ENCODE measurements around the gene TRMT2A. TPM values are rescaled to one million over a fixed set of nuclear protein-coding genes. Genes with fewer than 3 reads are reported as not detected.
A peak's percentile ranks its signal among the peaks of the same experiment; 100 is the strongest.

Gene TRMT2A
- total and polyA plus RNA-seq, 2 donors from 2014 or later, result 37.3 to 50.0 TPM

DNA sequence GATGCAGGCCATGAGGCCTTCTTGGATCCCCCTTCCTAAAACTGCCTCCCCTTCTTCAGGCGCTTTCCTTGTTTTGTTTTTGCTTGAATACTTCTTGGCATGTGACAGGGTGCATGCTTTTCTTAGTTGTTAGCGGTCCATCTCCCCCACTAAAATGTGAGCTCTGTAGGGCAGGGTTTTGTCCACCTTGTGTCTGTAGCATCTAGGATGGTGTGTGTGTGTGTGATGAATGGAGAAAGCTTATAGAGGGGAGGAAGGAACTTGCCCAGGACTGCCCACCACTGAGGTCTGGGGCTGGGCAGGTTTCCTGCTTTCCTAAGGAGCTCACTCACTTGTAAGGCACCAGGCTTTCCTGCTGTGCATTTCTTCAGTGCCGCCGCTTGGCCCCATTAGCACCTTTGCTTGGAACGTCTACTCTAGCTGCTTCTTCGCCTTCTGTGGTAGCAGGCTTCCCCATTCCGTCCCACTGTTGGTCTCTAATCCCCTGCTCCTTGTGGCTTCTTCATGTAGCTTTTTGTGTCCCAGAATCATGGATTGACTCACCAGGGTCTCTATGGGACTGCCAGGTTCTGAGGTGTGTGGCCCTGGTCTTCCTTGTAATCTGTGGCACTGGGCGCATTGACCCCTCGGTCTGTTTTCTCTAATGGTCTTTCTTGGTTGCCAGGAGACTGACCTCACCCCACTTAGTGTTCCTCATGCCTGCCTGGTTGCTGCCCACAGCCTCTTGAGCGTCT is 33.7 kb downstream of the TRMT2A start:
- H3K9ac ChIP-seq (ENCODE audit: low read length in 3 of 3), result no peak overlapping the region

GRCh38 chr22:20080776-20081654 is 36.0 kb downstream of the TRMT2A start:
- DNase-seq (peak; percentile 51 to 77 (median 74)), FAIRE-seq (no peak)
- no peak for TF ChIP-seq CTCF (IDR thresholded peaks at IDR 0.05; ENCODE audit: borderline replicate concordance, extremely low read depth, insufficient read depth)
- Histone ChIP-seq H3K9ac (ENCODE audit: low read length in 3 of 3) (peak overlapping the region; percentile 68 to 98 (median 82)), H3K9me3 (ENCODE audit: control insufficient read depth in 2 of 3, insufficient read depth in 1 of 3, low read length in 3 of 3) (no peaks in the 10 kb centered on the region), H3K36me3 (ENCODE audit: control insufficient read depth in 2 of 3, insufficient read depth in 3 of 3, low read length in 3 of 3) (peaks cover 0 to 6% (median 3%) of the 10 kb centered on the region in 3 donors), H3K4me3 (ENCODE audit: low read length in 3 of 3) (peak overlapping the region; percentile 75 to 98 (median 92)), H3K4me1 (ENCODE audit: control insufficient read depth in 2 of 3, insufficient read depth in 2 of 3, low read depth in 1 of 3, low read length in 3 of 3) (peaks cover 0 to 30% (median 22%) of the 10 kb centered on the region in 3 donors), H3K27me3 (ENCODE audit: control insufficient read depth, insufficient read depth, low read length) (no peaks in the 10 kb centered on the region), H3K27ac (ENCODE audit: low read depth in 2 of 2, low read length in 2 of 2) (peak overlapping the region; percentile 39 to 75)
- intact Hi-C loops (cut with DNase I), result no loop called here

More for the DNA sequence above, 33.7 kb downstream of the TRMT2A start:
- intact Hi-C loops (cut with DNase I), result no loop called here
- H3K27me3 ChIP-seq (ENCODE audit: control insufficient read depth, insufficient read depth, low read length), result no peaks in the 10 kb centered on the region
- no peak overlapping the region for H3K4me3 ChIP-seq (ENCODE audit: low read length in 3 of 3)
- no peak for TF ChIP-seq CTCF (IDR thresholded peaks at IDR 0.05; ENCODE audit: borderline replicate concordance, extremely low read depth, insufficient read depth)
- peak overlapping the region in 1 of 2 donors; percentile 15 for H3K27ac ChIP-seq (ENCODE audit: low read depth in 2 of 2, low read length in 2 of 2)
- peak in 1 of 5 donors; percentile 29 for DNase-seq
- no peaks in the 10 kb centered on the region for H3K9me3 ChIP-seq (ENCODE audit: control insufficient read depth in 2 of 3, insufficient read depth in 1 of 3, low read length in 3 of 3)
- peaks cover 4 to 22% (median 21%) of the 10 kb centered on the region in 3 donors for H3K36me3 ChIP-seq (ENCODE audit: control insufficient read depth in 2 of 3, insufficient read depth in 3 of 3, low read length in 3 of 3)
- peaks cover 0 to 30% (median 22%) of the 10 kb centered on the region in 3 donors for H3K4me1 ChIP-seq (ENCODE audit: control insufficient read depth in 2 of 3, insufficient read depth in 2 of 3, low read depth in 1 of 3, low read length in 3 of 3)
- FAIRE-seq, result no peak

GRCh38 chr22:20080445-20080775 is 36.6 kb downstream of the TRMT2A start:
- DNase-seq (peak in 4 of 5 donors; percentile 60 to 88 (median 82)), FAIRE-seq (no peak)
- H3K9ac ChIP-seq (ENCODE audit: low read length in 3 of 3), result peak overlapping the region; percentile 68 to 98 (median 82)
- peak overlapping the region; percentile 75 to 98 (median 92) for H3K4me3 ChIP-seq (ENCODE audit: low read length in 3 of 3)
- H3K36me3 ChIP-seq (ENCODE audit: control insufficient read depth in 2 of 3, insufficient read depth in 3 of 3, low read length in 3 of 3), result no peaks in the 10 kb centered on the region
- no peaks in the 10 kb centered on the region for H3K9me3 ChIP-seq (ENCODE audit: control insufficient read depth in 2 of 3, insufficient read depth in 1 of 3, low read length in 3 of 3)
- peak overlapping the region; percentile 39 to 75 for H3K27ac ChIP-seq (ENCODE audit: low read depth in 2 of 2, low read length in 2 of 2)
- peaks cover 0 to 30% (median 22%) of the 10 kb centered on the region in 3 donors for H3K4me1 ChIP-seq (ENCODE audit: control insufficient read depth in 2 of 3, insufficient read depth in 2 of 3, low read depth in 1 of 3, low read length in 3 of 3)
- intact Hi-C loops (cut with DNase I), result no loop called here
- no peak for TF ChIP-seq CTCF (IDR thresholded peaks at IDR 0.05; ENCODE audit: borderline replicate concordance, extremely low read depth, insufficient read depth)
- H3K27me3 ChIP-seq (ENCODE audit: control insufficient read depth, insufficient read depth, low read length), result no peaks in the 10 kb centered on the region

Measured in kidney (tissue), 14 donors.